HG02642 (cell line): ENCODE results near the gene FLNB.

Experiments used
- ATAC-seq: cut with Tn5 transposase; IDR thresholded peaks from one replicate; pipeline ENCODE4 v1.9.1; 2021; ENCODE audit warnings: mild to moderate bottlenecking; ENCODE audit not compliant: unreplicated experiment, poor library complexity

FLNB gene

GRCh38 chr3:58216496-58217195 is 208.4 kb downstream of the FLNB start:
- ATAC-seq = no peak

GRCh38 chr3:58217209-58217811 is 209.1 kb downstream of the FLNB start:
- peak; percentile 40 for ATAC-seq

GRCh38 chr3:58218904-58219303 is 210.7 kb downstream of the FLNB start:
- no peak for ATAC-seq
